T-helper 17 cell (primary cell): ENCODE data around the gene LUZP1. TPM values are rescaled to one million over a fixed set of nuclear protein-coding genes. Genes with fewer than 3 reads are reported as not detected.

Experiments
- ATAC-seq: fragments of 150-1000 bp; cut with Tn5 transposase; 2 replicates; pipeline ENCODE4 v1.10.0; 2021; ENCODE audit warnings: mild to moderate bottlenecking, moderate library complexity
- DNase-seq, 3 donors: peaks; one replicate each; pipeline versions ENCODE4 v3.0.0 to v3.0.0-alpha.2; 2020 to 2021
- H3K9me3 ChIP-seq: one replicate; pipeline ENCODE4 v1.7.0; 2013; ENCODE audit warnings: low read length, mild to moderate bottlenecking; ENCODE audit not compliant: control insufficient read depth, poor library complexity, severe bottlenecking
- H3K27ac Mint-ChIP-seq: one replicate; pipeline ENCODE4 v1.8.0; 2022; ENCODE audit warnings: mild to moderate bottlenecking, moderate library complexity, mixed read lengths
- H3K27me3 Mint-ChIP-seq: one replicate; pipeline ENCODE4 v1.8.0; 2022; ENCODE audit warnings: mixed read lengths
- H3K36me3 Mint-ChIP-seq: one replicate; pipeline ENCODE4 v1.8.0; 2022; ENCODE audit warnings: low read depth, mixed read lengths
- H3K4me1 Mint-ChIP-seq: one replicate; pipeline ENCODE4 v1.8.0; 2022; ENCODE audit warnings: mild to moderate bottlenecking, mixed read lengths
- H3K4me3 Mint-ChIP-seq: one replicate; pipeline ENCODE4 v1.8.0; 2022; ENCODE audit warnings: mild to moderate bottlenecking, moderate library complexity, mixed read lengths
- total RNA-seq, 4 donors: library from RNA in 2 of 4; stranded (reverse) in 2 of 4; gene quantifications; one replicate each; pipeline ENCODE4 v1.2.3 and lab custom pipeline; 2022 to 2026

The LUZP1 gene
- total RNA-seq, 2 donors from 2014 or later, result 24.7 to 27.3 TPM

DNA sequence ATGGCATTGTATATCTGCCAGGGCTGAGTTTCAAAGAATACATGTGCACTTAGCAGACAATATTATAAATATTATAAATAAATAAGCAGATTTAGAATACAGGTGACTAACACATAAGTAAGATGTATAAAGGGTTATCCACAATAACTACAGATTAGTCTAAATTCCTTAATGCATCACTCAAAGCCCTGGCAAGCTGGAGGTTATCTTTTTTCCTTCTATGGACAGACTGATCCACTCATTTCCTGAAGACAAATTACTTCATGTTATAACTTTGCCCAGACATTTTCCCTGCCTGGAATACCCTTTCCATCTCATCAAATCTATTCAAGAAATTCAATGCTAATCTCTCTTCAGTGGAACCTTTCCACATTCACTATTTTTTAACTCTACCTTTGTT is 38.8 kb downstream of the LUZP1 start:
- DNase-seq (no peak), ATAC-seq (no peak)
- H3K4me1 Mint-ChIP-seq, result peaks cover 28% of the 10 kb centered on the region
- H3K9me3 ChIP-seq, result no peaks in the 10 kb centered on the region
- peak overlapping the region; percentile 51 for H3K27ac Mint-ChIP-seq
- H3K27me3 Mint-ChIP-seq, result no peaks in the 10 kb centered on the region
- H3K36me3 Mint-ChIP-seq, result no peaks in the 10 kb centered on the region
- no peak overlapping the region for H3K4me3 Mint-ChIP-seq

DNA sequence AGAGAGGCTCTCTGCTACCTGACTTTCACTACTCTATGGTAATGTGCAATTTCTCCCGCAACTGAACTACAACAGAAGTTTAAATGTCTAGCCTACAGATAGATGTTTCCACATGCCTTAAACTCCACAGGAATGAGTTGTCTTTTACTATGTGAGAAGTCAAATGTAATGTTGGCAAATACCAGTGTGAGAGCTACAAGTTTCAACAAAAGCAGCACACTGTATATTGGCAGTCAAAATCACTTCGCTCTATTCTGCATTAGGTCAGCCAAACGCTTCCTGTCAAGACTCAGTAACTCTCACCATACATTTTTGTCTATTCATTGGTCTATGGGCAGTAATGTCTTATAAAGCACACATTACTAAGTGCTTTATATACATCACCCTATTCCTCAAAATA is 41.9 kb downstream of the LUZP1 start:
- H3K9me3 ChIP-seq, result no peaks in the 10 kb centered on the region
- Mint-ChIP-seq H3K36me3 (no peaks in the 10 kb centered on the region), H3K27me3 (no peaks in the 10 kb centered on the region), H3K4me3 (no peak overlapping the region), H3K4me1 (peaks cover 39% of the 10 kb centered on the region), H3K27ac (peak overlapping the region; percentile 27)
- ATAC-seq, result no peak
- no peak for DNase-seq

DNA sequence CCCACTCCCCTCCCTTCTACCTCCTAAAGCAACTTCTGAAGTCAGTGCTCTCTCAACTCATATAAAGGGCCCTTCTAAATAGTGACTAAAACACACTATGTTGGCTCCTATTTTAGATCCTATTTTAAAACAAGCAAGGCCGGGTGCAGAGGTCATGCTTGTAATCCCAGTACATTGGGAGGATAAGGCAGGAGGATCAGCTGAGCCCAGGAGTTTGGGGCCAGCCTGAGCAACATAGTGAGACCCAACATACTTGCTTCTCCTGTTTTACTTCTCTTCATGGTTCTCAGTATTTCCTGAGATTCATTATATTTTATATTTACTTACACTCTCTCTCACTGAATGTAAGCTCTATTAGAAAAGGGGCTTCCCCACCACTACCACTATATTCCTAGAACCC is 42.5 kb downstream of the LUZP1 start:
- Mint-ChIP-seq H3K36me3 (no peaks in the 10 kb centered on the region), H3K4me1 (peaks cover 38% of the 10 kb centered on the region), H3K27me3 (no peaks in the 10 kb centered on the region), H3K4me3 (no peak overlapping the region), H3K27ac (peak overlapping the region; percentile 27)
- no peaks in the 10 kb centered on the region for H3K9me3 ChIP-seq
- DNase-seq (no peak), ATAC-seq (no peak)

DNA sequence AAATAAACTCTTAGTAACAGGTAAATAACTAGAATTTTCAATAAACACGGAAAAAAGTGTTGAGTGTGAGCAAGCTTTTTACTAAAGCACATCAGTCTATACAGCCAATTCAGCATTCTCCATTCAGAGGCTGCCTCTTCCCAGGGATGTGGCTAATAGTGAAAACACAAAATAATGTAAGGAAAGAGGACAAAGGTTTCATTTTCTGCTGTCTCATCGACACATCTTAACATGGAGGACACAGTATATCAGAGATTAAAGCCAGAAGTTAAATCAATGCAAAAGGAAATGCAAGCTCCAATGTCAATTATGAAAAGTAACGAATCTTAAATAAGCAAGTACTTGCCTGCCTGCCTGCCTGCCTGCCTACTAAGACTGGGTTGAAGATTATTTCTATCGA is 43.2 kb downstream of the LUZP1 start:
- DNase-seq (no peak), ATAC-seq (no peak)
- Mint-ChIP-seq H3K4me3 (no peak overlapping the region), H3K4me1 (peaks cover 34% of the 10 kb centered on the region), H3K27ac (peak overlapping the region; percentile 27), H3K36me3 (no peaks in the 10 kb centered on the region), H3K27me3 (no peaks in the 10 kb centered on the region)
- no peaks in the 10 kb centered on the region for H3K9me3 ChIP-seq

DNA sequence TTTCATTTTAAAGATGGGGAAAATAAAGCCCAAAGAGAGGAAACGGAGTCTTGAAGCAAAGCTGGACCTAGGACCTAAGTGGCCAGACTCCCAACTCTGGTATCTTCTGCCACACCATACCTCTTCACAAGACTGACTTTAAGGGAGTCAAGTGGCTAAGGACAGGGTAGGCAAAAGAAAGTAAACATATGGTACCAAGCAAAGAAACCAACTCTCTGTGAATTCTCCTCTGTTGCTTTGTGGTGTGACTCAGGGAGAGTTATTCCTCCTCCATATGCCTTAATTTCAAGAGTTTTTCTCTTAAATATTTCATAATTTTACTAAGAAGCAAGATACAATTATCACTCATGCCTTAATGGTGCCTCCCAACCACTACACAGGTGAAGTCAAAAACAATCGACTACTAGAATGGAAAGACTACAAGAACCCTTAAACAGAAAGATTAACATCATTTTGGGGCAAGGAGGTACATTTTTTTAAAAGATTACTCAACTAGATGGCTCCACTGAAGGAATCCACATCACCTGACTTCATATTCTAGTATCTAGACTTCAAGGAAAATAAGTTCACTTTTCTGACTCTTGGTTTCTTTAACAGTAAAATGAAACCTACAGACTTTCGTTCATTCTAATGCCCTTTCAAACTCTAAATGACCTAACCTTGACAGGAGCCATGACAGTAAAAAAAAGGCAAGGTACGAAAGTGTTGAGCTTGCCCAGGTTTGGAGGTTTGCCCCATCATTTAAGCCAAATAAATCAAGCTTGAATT is 44.2 kb downstream of the LUZP1 start:
- no peaks in the 10 kb centered on the region for H3K27me3 Mint-ChIP-seq
- H3K9me3 ChIP-seq, result no peaks in the 10 kb centered on the region
- H3K36me3 Mint-ChIP-seq, result no peaks in the 10 kb centered on the region
- DNase-seq (no peak), ATAC-seq (no peak)
- peaks cover 32% of the 10 kb centered on the region for H3K4me1 Mint-ChIP-seq
- H3K4me3 Mint-ChIP-seq, result peak overlapping the region; percentile 12
- H3K27ac Mint-ChIP-seq, result no peak overlapping the region

DNA sequence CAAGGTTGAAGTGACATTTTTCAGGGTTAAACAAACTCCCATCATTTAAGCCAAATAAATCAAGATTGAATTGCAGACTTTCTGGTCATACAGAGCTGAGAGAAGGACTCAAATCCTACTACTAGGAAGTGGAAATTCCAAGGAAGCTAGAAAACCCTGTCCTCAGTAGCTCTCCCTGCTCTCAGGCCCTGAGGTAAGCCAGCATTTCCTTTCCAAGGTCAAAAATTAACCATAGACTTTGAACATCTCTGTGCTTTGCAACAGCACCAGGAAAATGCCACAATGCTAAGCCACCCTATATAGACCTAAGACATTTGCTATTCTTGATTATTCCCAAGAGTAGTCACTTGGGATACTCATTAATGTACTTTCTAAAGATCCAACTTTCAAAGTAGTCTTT is 45.1 kb downstream of the LUZP1 start:
- H3K36me3 Mint-ChIP-seq, result no peaks in the 10 kb centered on the region
- DNase-seq (no peak), ATAC-seq (no peak)
- H3K27ac Mint-ChIP-seq, result no peak overlapping the region
- H3K27me3 Mint-ChIP-seq, result no peaks in the 10 kb centered on the region
- H3K9me3 ChIP-seq, result no peaks in the 10 kb centered on the region
- H3K4me1 Mint-ChIP-seq, result peaks cover 38% of the 10 kb centered on the region
- no peak overlapping the region for H3K4me3 Mint-ChIP-seq

DNA sequence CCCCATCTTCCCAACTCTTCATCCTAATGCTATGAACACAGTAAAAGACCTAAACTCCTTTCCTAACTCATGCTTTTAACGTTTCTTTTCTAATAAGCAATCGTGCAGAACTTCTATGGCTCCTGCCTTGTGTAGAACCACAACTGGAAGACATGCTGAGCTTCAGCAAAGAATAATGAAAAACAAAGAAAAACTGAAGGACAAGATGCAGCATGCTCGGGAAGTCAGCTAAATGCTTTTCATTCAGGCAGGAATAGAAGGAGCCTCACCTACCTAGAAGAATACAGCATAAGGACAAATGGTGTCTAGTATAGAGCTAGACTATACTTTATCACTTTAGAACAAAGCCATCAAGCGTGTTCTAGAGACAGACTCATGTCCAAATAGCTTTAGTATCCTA is 45.9 kb downstream of the LUZP1 start:
- DNase-seq, result no peak
- Mint-ChIP-seq H3K4me3 (no peak overlapping the region), H3K27ac (peak overlapping the region; percentile 61), H3K36me3 (no peaks in the 10 kb centered on the region), H3K4me1 (peaks cover 40% of the 10 kb centered on the region), H3K27me3 (no peaks in the 10 kb centered on the region)
- no peaks in the 10 kb centered on the region for H3K9me3 ChIP-seq
- no peak for ATAC-seq

DNA sequence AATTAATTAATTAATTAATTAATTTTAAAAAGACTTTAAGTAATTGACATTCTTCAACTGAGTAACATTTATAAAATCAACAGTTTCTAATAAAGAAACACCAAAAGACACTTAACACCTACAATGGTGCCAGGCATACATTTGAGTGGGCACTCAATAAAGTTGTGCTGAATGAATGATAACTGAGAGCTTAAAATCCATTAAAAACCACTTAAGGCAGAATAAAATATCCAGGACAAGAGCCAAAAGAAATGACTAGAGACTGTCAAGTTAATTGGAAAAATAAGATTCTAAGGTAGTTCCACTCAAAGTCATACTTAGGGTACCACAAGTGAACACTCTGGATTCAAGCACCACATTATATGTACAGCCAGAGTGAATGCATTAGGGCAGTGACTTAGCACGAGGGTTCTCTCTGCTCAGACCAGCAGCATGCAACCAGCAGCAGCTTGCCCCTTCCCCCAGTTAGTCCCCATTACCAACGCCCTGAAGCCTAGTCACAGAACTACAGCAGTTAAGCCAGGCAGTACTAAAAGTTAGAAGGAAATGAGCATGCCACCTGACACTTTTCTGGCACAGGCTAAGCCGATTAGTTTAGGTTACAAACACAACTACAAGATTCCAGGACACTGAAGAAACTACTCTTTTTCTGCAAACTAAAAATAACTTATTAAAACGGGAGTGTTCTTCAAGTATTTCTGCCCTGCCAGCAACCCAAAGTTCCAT is 46.5 kb downstream of the LUZP1 start:
- Mint-ChIP-seq H3K4me1 (peaks cover 43% of the 10 kb centered on the region), H3K4me3 (no peak overlapping the region), H3K27ac (peak overlapping the region; percentile 61)

DNA sequence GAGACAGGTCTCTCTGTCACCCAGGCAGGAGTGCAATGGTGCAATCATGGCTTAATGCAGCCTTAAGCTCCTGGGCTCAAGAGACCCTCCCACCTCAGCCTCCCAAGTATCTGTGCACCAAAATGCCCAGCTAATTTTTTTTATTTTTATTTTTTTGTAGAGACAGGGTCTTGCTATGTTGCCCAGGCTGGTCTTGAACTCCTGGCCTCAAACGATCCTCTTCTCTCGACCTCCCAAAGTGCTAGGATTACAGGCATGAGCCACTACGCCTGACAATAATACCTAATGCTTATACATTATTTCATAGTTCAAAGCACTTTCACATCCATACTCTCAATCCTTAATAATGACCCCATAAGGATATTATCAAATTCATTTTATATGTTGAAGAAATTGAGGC is 48.3 kb downstream of the LUZP1 start:
- H3K36me3 Mint-ChIP-seq, result no peaks in the 10 kb centered on the region
- H3K27me3 Mint-ChIP-seq, result no peaks in the 10 kb centered on the region
- H3K27ac Mint-ChIP-seq, result peak overlapping the region; percentile 92
- no peak for DNase-seq
- no peak overlapping the region for H3K4me3 Mint-ChIP-seq
- H3K9me3 ChIP-seq, result no peaks in the 10 kb centered on the region
- no peak for ATAC-seq
- H3K4me1 Mint-ChIP-seq, result peaks cover 36% of the 10 kb centered on the region

More for the DNA sequence above, 46.5 kb downstream of the LUZP1 start:
- no peak for ATAC-seq
- H3K9me3 ChIP-seq, result no peaks in the 10 kb centered on the region
- no peak for DNase-seq
- no peaks in the 10 kb centered on the region for H3K27me3 Mint-ChIP-seq
- H3K36me3 Mint-ChIP-seq, result no peaks in the 10 kb centered on the region

DNA sequence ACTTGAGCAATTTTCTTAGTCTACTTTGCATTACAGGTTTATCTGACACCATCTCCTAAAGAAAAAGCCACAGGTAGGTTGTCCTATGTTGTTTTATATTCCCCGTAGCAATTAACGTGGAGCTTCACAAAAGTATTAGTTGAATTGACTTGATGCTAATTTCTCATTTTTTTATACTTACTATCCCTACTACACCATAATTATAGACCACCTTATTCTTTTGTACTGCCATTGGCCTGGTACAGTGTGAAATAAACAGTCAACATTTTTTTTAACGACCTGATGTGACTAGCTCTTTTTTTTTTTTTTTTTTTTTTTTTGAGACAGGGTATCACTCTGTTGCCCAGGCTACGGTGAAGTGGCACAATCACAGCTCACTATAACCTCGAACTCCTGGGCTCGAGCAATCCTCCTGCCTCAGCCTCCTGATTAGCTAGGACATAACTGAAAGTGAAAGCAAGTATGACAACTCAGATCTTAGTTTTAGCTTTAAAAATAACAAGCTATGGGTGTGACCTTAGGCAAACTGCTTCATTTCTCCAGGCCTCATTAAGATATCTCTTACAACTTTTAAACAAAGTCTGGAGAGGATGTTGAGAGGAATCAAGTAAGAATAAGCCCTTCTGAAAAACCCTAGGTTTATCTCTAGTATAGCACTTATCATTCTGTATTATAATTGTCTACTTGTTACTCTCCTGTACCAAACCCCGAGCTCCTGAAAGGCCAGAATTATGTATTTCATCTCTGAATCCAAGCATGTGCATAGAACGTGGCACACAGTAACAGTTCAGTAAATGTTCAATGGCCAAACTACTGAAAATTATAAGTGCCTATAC is 49.5 kb downstream of the LUZP1 start:
- Mint-ChIP-seq H3K36me3 (no peaks in the 10 kb centered on the region), H3K27me3 (no peaks in the 10 kb centered on the region), H3K27ac (peak overlapping the region; percentile 92), H3K4me1 (peaks cover 33% of the 10 kb centered on the region), H3K4me3 (peak overlapping the region; percentile 70)
- peak; percentile 85 for ATAC-seq
- H3K9me3 ChIP-seq, result no peaks in the 10 kb centered on the region
- DNase-seq, result no peak

DNA sequence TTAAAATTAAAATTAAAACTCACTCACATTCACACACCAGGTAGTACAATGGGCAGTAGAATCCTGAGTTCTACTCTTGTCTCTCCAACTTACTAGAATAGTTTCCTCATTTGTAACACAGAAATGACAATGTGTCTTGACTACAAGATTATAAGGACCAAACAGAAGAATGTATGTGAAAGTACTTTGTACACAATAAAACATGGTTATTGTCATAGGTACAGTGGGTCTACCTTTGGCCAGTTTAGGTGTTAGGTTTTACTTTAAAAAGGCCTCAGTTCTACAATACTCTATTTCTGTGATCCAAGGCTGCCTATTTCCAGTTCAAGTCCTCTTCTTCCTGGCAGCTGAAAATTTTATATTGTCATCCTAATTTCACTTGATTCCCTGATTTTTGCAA is 50.2 kb downstream of the LUZP1 start:
- peaks cover 27% of the 10 kb centered on the region for H3K4me1 Mint-ChIP-seq

DNA sequence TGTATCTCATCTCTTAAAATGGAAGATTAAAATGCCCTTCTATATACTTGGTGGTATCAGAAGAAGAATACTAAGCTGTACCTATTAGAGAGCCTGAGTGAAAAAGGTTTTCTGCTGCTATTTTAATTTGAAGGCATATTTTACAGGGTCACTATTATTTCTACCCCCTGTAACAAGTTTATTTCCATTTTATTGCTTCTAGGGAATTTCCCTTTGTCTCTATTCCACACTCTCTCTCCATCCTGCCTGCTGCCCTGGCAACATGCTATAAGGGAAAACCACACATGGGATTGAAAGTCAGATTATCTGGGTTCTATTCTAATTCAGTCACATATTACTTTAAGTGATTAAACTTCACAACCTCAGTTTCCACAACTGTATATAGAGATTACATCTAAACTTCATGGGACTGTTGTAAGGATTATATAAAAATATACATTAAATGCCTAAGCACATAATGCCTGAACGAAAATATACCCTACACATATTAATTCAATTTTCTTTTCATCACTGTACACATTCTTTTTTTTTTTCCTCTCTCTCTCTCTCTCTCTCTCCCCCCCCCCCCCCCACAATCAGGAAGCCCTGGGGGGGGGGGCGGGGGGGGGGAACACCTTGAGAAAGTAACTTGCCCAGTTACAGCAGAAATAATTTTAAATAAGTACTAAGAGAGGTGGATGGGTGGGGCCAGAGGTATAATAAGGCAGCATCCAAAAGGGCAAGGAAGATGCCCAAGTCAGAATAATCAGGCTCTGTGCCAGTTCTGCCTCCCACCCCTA is 51.5 kb downstream of the LUZP1 start:
- Mint-ChIP-seq H3K4me3 (no peak overlapping the region), H3K27ac (peak overlapping the region; percentile 75), H3K36me3 (peaks cover 2% of the 10 kb centered on the region), H3K4me1 (peaks cover 31% of the 10 kb centered on the region), H3K27me3 (no peaks in the 10 kb centered on the region)
- no peaks in the 10 kb centered on the region for H3K9me3 ChIP-seq
- ATAC-seq, result no peak
- DNase-seq, result no peak

More for the DNA sequence above, 50.2 kb downstream of the LUZP1 start:
- no peaks in the 10 kb centered on the region for H3K9me3 ChIP-seq
- H3K27me3 Mint-ChIP-seq, result no peaks in the 10 kb centered on the region
- DNase-seq (no peak), ATAC-seq (no peak)
- no peaks in the 10 kb centered on the region for H3K36me3 Mint-ChIP-seq
- peak overlapping the region; percentile 70 for H3K4me3 Mint-ChIP-seq
- peak overlapping the region; percentile 92 for H3K27ac Mint-ChIP-seq
